GM18873 (cell line): Measurements from ENCODE around the gene MAGI1.
"Not testable (repeated sequence)": the region's sequence is repeated elsewhere in the genome, so short reads cannot be mapped to it uniquely, and the experiment has no call there.

Experiments
- ATAC-seq: cut with Tn5 transposase; IDR thresholded peaks from one replicate; pipeline ENCODE4 v1.9.1; 2021; ENCODE audit warnings: mild to moderate bottlenecking, moderate library complexity, moderate number of reproducible peaks; ENCODE audit not compliant: unreplicated experiment, low FRiP score

The MAGI1 gene

GRCh38 chr3:65584913-65585312 lies 453.8 kb downstream of the MAGI1 start:
- no peak for ATAC-seq

DNA sequence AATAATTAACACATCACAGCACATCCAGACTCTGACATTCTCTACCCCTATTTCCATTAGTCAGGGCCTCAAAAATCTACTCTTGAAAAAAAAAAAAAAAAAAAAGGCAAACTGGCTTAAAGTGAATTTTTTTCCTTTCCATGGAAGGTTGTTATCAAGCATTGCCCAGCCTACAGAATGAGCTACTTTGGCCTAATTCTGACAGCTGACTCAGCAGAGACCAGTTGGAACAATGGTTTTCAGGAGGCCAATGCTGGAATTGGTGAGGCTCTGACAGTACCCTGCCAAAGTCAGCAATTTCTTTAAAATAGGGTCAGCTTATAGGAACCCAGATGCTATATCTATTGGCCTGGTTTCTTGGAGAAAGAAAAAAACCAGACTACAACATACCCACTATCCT lies 454.7 kb downstream of the MAGI1 start:
- no peak for ATAC-seq

GRCh38 chr3:65583188-65583587 lies 455.5 kb downstream of the MAGI1 start:
- no peak for ATAC-seq

- no peak for ATAC-seq
Measured at GRCh38 chr3:65582012-65582717, 456.6 kb downstream of the MAGI1 start.

DNA sequence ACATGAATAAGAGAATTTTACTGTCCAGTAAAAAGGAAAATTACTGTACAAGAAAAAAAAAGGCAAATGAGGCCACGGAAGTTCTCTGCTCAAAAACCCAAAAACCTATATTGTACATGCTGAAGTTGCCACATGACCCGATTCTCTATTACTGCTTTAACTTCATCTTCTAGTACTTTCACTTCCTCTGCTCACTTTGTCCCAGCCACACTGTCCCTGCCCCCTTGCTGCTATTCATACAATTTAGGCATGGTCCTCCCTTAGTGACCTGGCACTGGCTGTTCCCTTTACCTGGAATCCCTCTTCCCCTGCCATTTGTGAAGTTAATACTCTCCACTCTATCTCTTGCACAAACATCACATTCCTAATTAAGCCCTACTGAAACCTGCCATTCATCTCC lies 457.4 kb downstream of the MAGI1 start:
- no peak for ATAC-seq

- ATAC-seq = no peak
Measured at GRCh38 chr3:65578861-65579260, 459.9 kb downstream of the MAGI1 start.

DNA sequence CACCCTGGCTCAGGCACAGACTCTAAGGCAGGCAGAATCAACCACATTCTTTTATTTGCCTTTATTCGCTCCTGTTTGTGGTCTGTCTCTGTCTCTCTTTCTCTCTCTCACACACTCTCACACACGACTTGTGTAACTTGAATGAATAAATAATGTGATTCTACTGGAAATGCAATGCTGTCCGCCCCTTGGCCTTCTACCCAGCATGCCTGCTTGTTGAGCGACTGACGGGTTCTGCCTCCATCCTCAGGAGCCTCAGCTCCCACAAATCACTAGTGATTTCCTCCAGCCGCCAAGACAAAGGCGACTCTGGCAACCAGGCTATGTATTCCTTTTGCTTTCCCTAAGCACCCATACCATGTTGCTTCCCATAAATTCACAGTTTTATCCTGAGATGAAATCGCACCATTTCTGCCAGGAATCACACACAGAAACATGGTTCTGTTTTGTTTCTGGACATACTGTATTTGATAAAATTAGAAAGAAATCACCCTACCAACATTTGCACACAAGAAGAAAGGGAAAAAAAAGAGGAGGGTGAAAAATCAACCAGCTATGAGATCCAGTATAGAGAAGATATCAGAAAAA lies 460.8 kb downstream of the MAGI1 start:
- no peak for ATAC-seq

DNA sequence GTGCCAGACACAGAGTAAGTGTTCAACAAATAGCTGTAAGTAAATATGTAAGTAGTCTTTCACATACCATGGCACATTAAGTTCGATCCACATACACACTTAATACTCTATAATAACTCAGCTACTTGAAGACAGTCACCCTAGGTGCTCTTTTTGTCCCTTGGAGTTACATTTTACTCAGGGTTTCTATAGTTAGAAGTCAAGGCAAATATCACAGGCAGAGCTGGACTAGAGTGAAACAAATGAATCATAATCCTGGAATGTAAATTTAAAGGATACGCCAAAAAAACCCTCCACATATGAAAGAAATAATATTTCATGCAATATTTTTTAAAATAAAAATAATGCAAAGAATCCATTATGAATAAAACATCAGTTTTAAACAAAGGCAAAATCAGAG lies 461.8 kb downstream of the MAGI1 start:
- no peak for ATAC-seq

DNA sequence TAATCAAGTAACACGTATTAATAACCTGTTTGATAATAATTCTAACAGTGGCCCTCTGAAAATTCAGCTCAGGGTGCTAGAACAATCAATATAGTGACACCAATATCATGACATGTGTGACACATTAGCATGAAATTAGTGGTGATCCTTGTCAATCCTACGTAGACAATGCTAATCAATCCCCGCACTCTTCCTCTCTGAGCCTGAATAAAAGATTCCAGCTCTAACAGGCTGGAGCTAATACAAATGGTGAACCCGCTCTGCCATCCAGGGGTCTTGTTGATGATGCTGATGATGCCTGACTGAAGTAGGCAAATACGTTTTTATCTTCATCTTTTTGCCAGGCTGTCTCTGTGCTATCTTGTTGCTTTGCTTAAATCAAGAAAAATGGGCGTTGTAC lies 462.5 kb downstream of the MAGI1 start:
- ATAC-seq = no peak

- ATAC-seq = no peak
Measured at GRCh38 chr3:65575376-65575840, 463.3 kb downstream of the MAGI1 start.

- no peak for ATAC-seq
Measured at GRCh38 chr3:65573548-65574116, 465.1 kb downstream of the MAGI1 start.

GRCh38 chr3:65572175-65572777 lies 466.4 kb downstream of the MAGI1 start:
- ATAC-seq = no peak

DNA sequence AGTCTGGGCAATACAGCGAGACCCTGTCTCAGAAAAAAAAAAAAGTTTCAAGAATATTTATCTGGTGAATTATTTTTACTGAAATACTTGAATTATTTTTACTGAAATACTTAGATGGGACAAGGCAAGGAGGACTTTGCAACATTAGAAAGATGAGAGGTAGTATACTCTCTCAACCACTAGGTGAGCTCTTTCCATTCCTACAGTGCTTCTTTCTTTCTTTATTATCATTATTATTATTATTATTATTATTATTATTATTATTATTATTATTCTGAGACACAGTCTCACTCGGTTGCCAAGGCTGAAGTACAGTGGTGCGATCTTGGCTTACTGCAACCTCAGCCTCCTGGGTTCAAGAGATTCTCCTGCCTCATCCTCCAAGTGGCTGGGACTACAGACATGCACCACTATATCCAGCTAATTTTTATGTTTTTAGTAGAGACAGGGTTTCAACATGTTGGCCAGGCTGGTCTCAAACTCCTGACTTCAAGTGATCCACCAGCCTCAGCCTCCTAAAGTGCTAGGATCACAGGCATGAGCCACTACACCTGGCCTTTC lies 468.8 kb downstream of the MAGI1 start:
- no peak for ATAC-seq

- no peak for ATAC-seq
Measured at GRCh38 chr3:65569129-65569528, 469.6 kb downstream of the MAGI1 start.

- no peak for ATAC-seq
Measured at GRCh38 chr3:65568497-65568896, 470.2 kb downstream of the MAGI1 start.

- ATAC-seq = not testable (repeated sequence)
Measured at GRCh38 chr3:65565744-65566143, 473.0 kb downstream of the MAGI1 start.

GRCh38 chr3:65564483-65564882 lies 474.2 kb downstream of the MAGI1 start:
- no peak for ATAC-seq

DNA sequence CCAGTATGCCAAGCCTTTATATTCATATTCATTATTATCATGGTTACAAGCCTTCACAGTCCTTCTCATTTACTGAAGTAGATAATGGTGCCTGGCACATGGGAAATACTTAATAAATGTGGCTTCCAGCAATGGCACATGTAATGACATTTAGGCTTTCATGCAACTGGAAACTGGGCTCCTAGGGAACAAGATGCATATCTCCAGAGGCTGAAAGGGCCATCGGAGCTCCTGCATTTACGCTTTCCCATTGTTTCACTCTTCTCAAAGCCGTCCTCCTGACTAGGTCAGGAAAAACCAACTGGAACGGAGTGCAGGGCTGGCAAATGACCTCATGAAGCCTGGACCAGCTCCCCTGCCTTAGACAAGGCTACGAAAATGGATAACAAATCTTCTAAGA lies 474.9 kb downstream of the MAGI1 start:
- no peak for ATAC-seq

- ATAC-seq = no peak
Measured at GRCh38 chr3:65562447-65562846, 476.3 kb downstream of the MAGI1 start.

DNA sequence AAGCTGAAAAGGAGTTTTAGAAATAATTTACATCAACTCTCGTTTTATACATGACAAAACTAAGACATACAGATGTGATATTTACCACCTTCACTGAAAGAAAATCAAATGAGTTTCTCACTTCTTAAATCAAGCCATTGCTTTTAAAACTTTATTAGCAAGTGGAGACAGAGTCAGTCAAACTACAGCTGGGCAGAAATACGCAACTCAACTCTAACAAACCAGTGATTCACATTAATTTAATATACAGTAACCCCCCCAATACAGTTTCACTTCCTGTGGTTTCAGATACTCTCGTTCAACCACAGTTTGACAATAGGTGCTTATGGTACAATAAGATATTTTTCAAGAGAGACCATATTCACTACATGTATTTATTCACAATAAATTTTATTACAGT lies 477.1 kb downstream of the MAGI1 start:
- ATAC-seq = no peak

- no peak for ATAC-seq
Measured at GRCh38 chr3:65560901-65561300, 477.8 kb downstream of the MAGI1 start.
